GM12878 (cell line): Measurements from ENCODE around the gene ANP32A. TPM values are rescaled to one million over a fixed set of nuclear protein-coding genes. Genes with fewer than 3 reads are reported as not detected.

Source experiments
- ATAC-seq: fragments of 200-7000 bp; cut with Tn5 transposase; 3 replicates; pipeline ENCODE4 v1.9.1; 2020; ENCODE audit warnings: mild to moderate bottlenecking, moderate library complexity
- BruUV-seq: library from RNA; stranded (reverse); fragments of 400-500 nt; replicated peaks from 2 replicates; lab custom pipeline; 2021; lab: Mats Ljungman, UMichigan
- CTCF ChIA-PET: fragments of 300-600 bp; sonication (Branson Sonifier 250); formaldehyde crosslinking; extraction: SDS; loops from one replicate; lab custom pipeline; 2021; ENCODE audit warnings: inconsistent platforms; lab: Yijun Ruan, JAX
- POLR2A ChIA-PET: fragments of 350-600 bp; formaldehyde crosslinking; extraction: SDS; loops from one replicate; lab custom pipeline; 2021; ENCODE audit warnings: inconsistent platforms; lab: Charles Lee
- RAD21 ChIA-PET: fragments of 300-600 bp; sonication (Branson Sonifier 250); formaldehyde crosslinking; loops from one replicate; lab custom pipeline; 2023; ENCODE audit warnings: antibody characterized with exemption; ENCODE audit not compliant: unreplicated experiment; lab: Charles Lee
- SMC1A ChIA-PET: fragments of 300-600 bp; sonication (Branson Sonifier 250); formaldehyde crosslinking; loops from one replicate; lab custom pipeline; 2023; ENCODE audit not compliant: unreplicated experiment, uncharacterized antibody; lab: Charles Lee
- DNase-seq: peaks from one replicate; pipeline ENCODE4 v3.0.0-alpha.2; 2011; ENCODE audit warnings: low read depth, low spot score
- FAIRE-seq: peaks from 3 replicates; lab custom pipeline; 2011; peaks lifted over from hg19 to GRCh38; lab: Jason Lieb, UNC
- H2AFZ ChIP-seq: 2 replicates; pipeline ENCODE4 v1.6.0; 2011; ENCODE audit warnings: low read depth, low read length, control low read depth; ENCODE audit not compliant: control insufficient read depth
- H3K27ac ChIP-seq: 2 replicates; pipeline ENCODE4 v1.5.1; 2011; ENCODE audit warnings: control low read depth; ENCODE audit not compliant: control insufficient read depth, insufficient read depth
- H3K27me3 ChIP-seq, 2 experiments: replicated peaks in 1 of 2; 2 replicates each; pipeline versions ENCODE4 v1.6.0 to v1.6.1; 2011; ENCODE audit warnings: low read length in 1 of 2; ENCODE audit not compliant: control insufficient read depth in 2 of 2, insufficient read depth in 2 of 2
- H3K36me3 ChIP-seq, 2 experiments: 2 replicates each; pipeline ENCODE4 v1.5.1; 2011; ENCODE audit warnings: low read length in 1 of 2; ENCODE audit not compliant: control insufficient read depth in 2 of 2, insufficient read depth in 2 of 2
- H3K4me1 ChIP-seq: 2 replicates; pipeline ENCODE4 v1.6.1; 2011; ENCODE audit warnings: mild to moderate bottlenecking, low read length, moderate library complexity, mixed read lengths; ENCODE audit not compliant: control insufficient read depth, insufficient read depth
- H3K4me2 ChIP-seq: 2 replicates; pipeline ENCODE4 v1.6.0; 2011; ENCODE audit warnings: control low read depth; ENCODE audit not compliant: control insufficient read depth, insufficient read depth
- H3K4me3 ChIP-seq: fragments of 200-600 bp; sonication (generic); 2 replicates; pipeline ENCODE4 v1.5.1; 2016
- H3K79me2 ChIP-seq: 2 replicates; pipeline ENCODE4 v1.6.0; 2011; ENCODE audit warnings: low read length; ENCODE audit not compliant: control insufficient read depth, insufficient read depth
- H3K9ac ChIP-seq: 2 replicates; pipeline ENCODE4 v1.8.0; 2011; ENCODE audit warnings: low read length, control low read depth, mixed read lengths; ENCODE audit not compliant: control insufficient read depth, insufficient read depth
- H3K9me3 ChIP-seq: replicated peaks from 3 replicates; pipeline ENCODE4 v1.5.1; 2011; ENCODE audit warnings: mild to moderate bottlenecking, low read length; ENCODE audit not compliant: control insufficient read depth, insufficient read depth
- H4K20me1 ChIP-seq: 2 replicates; pipeline ENCODE4 v1.6.0; 2011; ENCODE audit not compliant: control insufficient read depth, insufficient read depth
- DPF2 ChIP-seq: fragments of 450-650 bp; IDR thresholded peaks from 2 replicates; pipeline ENCODE4 v1.6.1; 2017; ENCODE audit warnings: mild to moderate bottlenecking
- IKZF1 ChIP-seq: fragments of 450-650 bp; conservative IDR thresholded peaks from 2 replicates; pipeline ENCODE4 v1.6.1; 2017; ENCODE audit warnings: antibody characterized with exemption, mild to moderate bottlenecking
- IKZF2 ChIP-seq, 2 experiments: fragments of 450-650 bp; IDR thresholded peaks; 2 replicates each; pipeline ENCODE4 v1.6.1; 2017; ENCODE audit warnings: mild to moderate bottlenecking in 2 of 2, moderate library complexity in 2 of 2
- IRF3 ChIP-seq: fragments of 450-650 bp; IDR thresholded peaks from 2 replicates; pipeline ENCODE4 v1.6.1; 2014; ENCODE audit warnings: mild to moderate bottlenecking
- MXI1 ChIP-seq: fragments of 150-350 bp; IDR thresholded peaks from 2 replicates; pipeline ENCODE4 v1.6.1; 2011; ENCODE audit warnings: low read depth, mild to moderate bottlenecking, inconsistent platforms, low read length, improper control_type of control experiment
- NFYB ChIP-seq: IDR thresholded peaks from 2 replicates; pipeline ENCODE4 v1.6.1; 2011; ENCODE audit warnings: low read depth, mild to moderate bottlenecking, low read length, improper control_type of control experiment, moderate library complexity; ENCODE audit not compliant: insufficient read depth
- PAX5 ChIP-seq: IDR thresholded peaks from 2 replicates; pipeline ENCODE4 v1.6.1; 2011; ENCODE audit warnings: low read depth, low read length, borderline replicate concordance
- PML ChIP-seq: IDR thresholded peaks from 2 replicates; pipeline ENCODE4 v1.6.1; 2012; ENCODE audit warnings: low read length, inconsistent platforms
- POU2F2 ChIP-seq: IDR thresholded peaks from 3 replicates; pipeline ENCODE4 v1.6.1; 2011; ENCODE audit warnings: low read depth, mild to moderate bottlenecking, low read length, borderline replicate concordance
- RELB ChIP-seq: fragments of 450-650 bp; IDR thresholded peaks from 2 replicates; pipeline ENCODE4 v1.6.1; 2017; ENCODE audit warnings: low read depth, mild to moderate bottlenecking, moderate library complexity
- RUNX3 ChIP-seq: IDR thresholded peaks from 2 replicates; pipeline ENCODE4 v1.6.1; 2012; ENCODE audit warnings: low read length, inconsistent platforms
- STAT1 ChIP-seq: fragments of 450-650 bp; conservative IDR thresholded peaks from 2 replicates; pipeline ENCODE4 v1.6.1; 2014; ENCODE audit warnings: antibody characterized with exemption, mild to moderate bottlenecking
- WGBS: methylation state at CpG from one replicate; pipeline ENCODE4 v1.1.6; 2016; ENCODE audit warnings: low lambda C conversion rate; ENCODE audit not compliant: insufficient replicate concordance, insufficient coverage; ENCODE audit errors: missing lambda C conversion rate; 5-methylcytosine and 5-hydroxymethylcytosine counted together
- in situ Hi-C: fragments of 300-500 bp; cut with MboI; formaldehyde crosslinking; loops from 9 replicates; pipeline ENCODE4 v1.14.3; 2018; ENCODE audit warnings: mixed read lengths
- intact Hi-C: fragments of 100-400 bp; cut with micrococcal nuclease; formaldehyde crosslinking; loops from one replicate; pipeline ENCODE4 v1.14.2; 2022; ENCODE audit not compliant: unreplicated experiment
- polyA plus RNA-seq, 11 experiments: library from polyadenylated mRNA; depleted of rRNA in 4 of 11; unstranded in 6 of 11; stranded (reverse) in 5 of 11; fragments of >200 nt; fragmentation: Nextera tagmentation in 4 of 11; fragmentation: Illumina TruSeq in 1 of 11; extraction: Ambion mirVana in 4 of 11; extraction: Trizol in 1 of 11; gene quantifications; 1 replicate in 1 of 11; 2 replicates in 10 of 11; pipeline versions ENCODE4 v1.2.1 to v1.2.3, GENCODE V29; 2011 to 2016; ENCODE audit warnings: inconsistent platforms in 2 of 11, missing spikeins in 2 of 11, low read depth in 1 of 11
- total RNA-seq, 4 experiments: library from RNA; depleted of rRNA in 3 of 4; stranded (reverse); fragments of >200 nt in 3 of 4; fragmentation: Illumina TruSeq in 1 of 4; extraction: Trizol in 1 of 4; gene quantifications; 2 replicates each; pipeline versions ENCODE4 v1.2.1 to v1.2.3, GENCODE V29; 2013 to 2021
- TF ChIP-seq, protein P1 (sequence below): IDR thresholded peaks from 2 replicates; pipeline ENCODE4 v1.6.1; 2012; ENCODE audit warnings: improper control_type of control experiment, low read depth, low read length; ENCODE audit not compliant: insufficient replicate concordance

Gene ANP32A
- total and polyA plus RNA-seq, 10 of the 15 experiments (the other 5 are each of a cell fraction or from before 2014, with no cell fraction given) = 29.6 to 666 (median 234) TPM

- ChIA-PET CTCF (interaction anchor here (1.5 to 3.0 kb wide), 8 partner anchors 10 to 81 kb away, joined by 5 to 24 read pairs (median 10); no protein-coding TSS in a partner anchor), RAD21 (interaction anchor here (0.9 to 3.0 kb wide), 5 partner anchors 10 to 81 kb away, joined by 4 to 56 read pairs (median 6); no protein-coding TSS in a partner anchor), SMC1A (interaction anchor here (0.6 to 3.1 kb wide), 10 partner anchors 10 to 494 kb away, joined by 3 to 67 read pairs (median 3); no protein-coding TSS in a partner anchor), POLR2A (interaction anchor here (0.9 to 3.7 kb wide), 6 partner anchors 11 to 34 kb away, joined by 3 to 77 read pairs (median 4); partner anchors contain the start of gene ANP32A)
- no peak for FAIRE-seq
- intact Hi-C loops = no loop called here
- H3K4me1 ChIP-seq = peaks cover 94% of the 10 kb centered on the region
- BruUV-seq = no TSS peak
- peak; percentile 10 for ATAC-seq
- peak overlapping the region; percentile 60; the same call in 1 of the 2 replicates for H3K4me3 ChIP-seq
- no peaks in the 10 kb centered on the region for H3K9me3 ChIP-seq
- peak overlapping the region; percentile 72 for H3K27ac ChIP-seq
- peak overlapping the region; percentile 94 for H3K4me2 ChIP-seq
- H2AFZ ChIP-seq = no peak overlapping the region
- in situ Hi-C loops = no loop called here
- peaks cover 99% of the 10 kb centered on the region for H3K79me2 ChIP-seq
- TF ChIP-seq, protein P1, sequence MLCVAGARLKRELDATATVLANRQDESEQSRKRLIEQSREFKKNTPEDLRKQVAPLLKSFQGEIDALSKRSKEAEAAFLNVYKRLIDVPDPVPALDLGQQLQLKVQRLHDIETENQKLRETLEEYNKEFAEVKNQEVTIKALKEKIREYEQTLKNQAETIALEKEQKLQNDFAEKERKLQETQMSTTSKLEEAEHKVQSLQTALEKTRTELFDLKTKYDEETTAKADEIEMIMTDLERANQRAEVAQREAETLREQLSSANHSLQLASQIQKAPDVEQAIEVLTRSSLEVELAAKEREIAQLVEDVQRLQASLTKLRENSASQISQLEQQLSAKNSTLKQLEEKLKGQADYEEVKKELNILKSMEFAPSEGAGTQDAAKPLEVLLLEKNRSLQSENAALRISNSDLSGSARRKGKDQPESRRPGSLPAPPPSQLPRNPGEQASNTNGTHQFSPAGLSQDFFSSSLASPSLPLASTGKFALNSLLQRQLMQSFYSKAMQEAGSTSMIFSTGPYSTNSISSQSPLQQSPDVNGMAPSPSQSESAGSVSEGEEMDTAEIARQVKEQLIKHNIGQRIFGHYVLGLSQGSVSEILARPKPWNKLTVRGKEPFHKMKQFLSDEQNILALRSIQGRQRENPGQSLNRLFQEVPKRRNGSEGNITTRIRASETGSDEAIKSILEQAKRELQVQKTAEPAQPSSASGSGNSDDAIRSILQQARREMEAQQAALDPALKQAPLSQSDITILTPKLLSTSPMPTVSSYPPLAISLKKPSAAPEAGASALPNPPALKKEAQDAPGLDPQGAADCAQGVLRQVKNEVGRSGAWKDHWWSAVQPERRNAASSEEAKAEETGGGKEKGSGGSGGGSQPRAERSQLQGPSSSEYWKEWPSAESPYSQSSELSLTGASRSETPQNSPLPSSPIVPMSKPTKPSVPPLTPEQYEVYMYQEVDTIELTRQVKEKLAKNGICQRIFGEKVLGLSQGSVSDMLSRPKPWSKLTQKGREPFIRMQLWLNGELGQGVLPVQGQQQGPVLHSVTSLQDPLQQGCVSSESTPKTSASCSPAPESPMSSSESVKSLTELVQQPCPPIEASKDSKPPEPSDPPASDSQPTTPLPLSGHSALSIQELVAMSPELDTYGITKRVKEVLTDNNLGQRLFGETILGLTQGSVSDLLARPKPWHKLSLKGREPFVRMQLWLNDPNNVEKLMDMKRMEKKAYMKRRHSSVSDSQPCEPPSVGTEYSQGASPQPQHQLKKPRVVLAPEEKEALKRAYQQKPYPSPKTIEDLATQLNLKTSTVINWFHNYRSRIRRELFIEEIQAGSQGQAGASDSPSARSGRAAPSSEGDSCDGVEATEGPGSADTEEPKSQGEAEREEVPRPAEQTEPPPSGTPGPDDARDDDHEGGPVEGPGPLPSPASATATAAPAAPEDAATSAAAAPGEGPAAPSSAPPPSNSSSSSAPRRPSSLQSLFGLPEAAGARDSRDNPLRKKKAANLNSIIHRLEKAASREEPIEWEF = peak; percentile 23
- TF ChIP-seq DPF2 (0 out of 2 replicates have a peak, but pooled peaks have one; percentile 2), NFYB (no peak), PAX5 (peak; percentile 73; the same call in 1 of the 2 replicates), IKZF2 (IDR thresholded peaks at IDR 0.05) (peak in 1 of 2 experiments; percentile 20; a peak in 1 of 4 replicates), STAT1 (no peak), PML (0 out of 2 replicates have a peak, but pooled peaks have one; percentile 7), POU2F2 (peak; percentile 6; the same call in 1 of the 3 replicates), RELB (0 out of 2 replicates have a peak, but pooled peaks have one; percentile 22), IKZF1 (0 out of 2 replicates have a peak, but pooled peaks have one; percentile 18), IRF3 (no peak), MXI1 (0 out of 2 replicates have a peak, but pooled peaks have one; percentile 30), RUNX3 (peak; percentile 54)
- no peaks in the 10 kb centered on the region for H3K27me3 ChIP-seq
- 4% methylated on average over 4 of the region's 4 CpGs for WGBS
- H3K36me3 ChIP-seq = peaks cover 12 to 22% of the 10 kb centered on the region in 2 experiments
- no peak overlapping the region for H3K9ac ChIP-seq
- peak; percentile 32 for DNase-seq
- peaks cover 15% of the 10 kb centered on the region for H4K20me1 ChIP-seq
These were observed 26.4 kb downstream of the ANP32A start for GRCh38 chr15:68794307-68794706.
